Endothelial cell (in vitro differentiated cells): ENCODE measurements around the gene IL1RAPL2. TPM values are rescaled to one million over a fixed set of nuclear protein-coding genes. Genes with fewer than 3 reads are reported as not detected.

Experiments
- DNase-seq: peaks from one replicate; pipeline ENCODE4 v3.0.0; 2021; ENCODE audit warnings: low spot score
- H3K27ac Mint-ChIP-seq: one replicate; pipeline ENCODE4 v1.8.0; 2021; ENCODE audit warnings: mixed read lengths, inconsistent platforms; ENCODE audit not compliant: unreplicated experiment
- H3K27me3 Mint-ChIP-seq: one replicate; pipeline ENCODE4 v1.8.0; 2021; ENCODE audit warnings: mild to moderate bottlenecking, moderate library complexity, mixed read lengths, inconsistent platforms; ENCODE audit not compliant: unreplicated experiment
- H3K36me3 Mint-ChIP-seq: one replicate; pipeline ENCODE4 v1.8.0; 2021; ENCODE audit warnings: mild to moderate bottlenecking, low read depth, mixed read lengths, inconsistent platforms; ENCODE audit not compliant: unreplicated experiment
- H3K4me1 Mint-ChIP-seq: one replicate; pipeline ENCODE4 v1.8.0; 2021; ENCODE audit warnings: mild to moderate bottlenecking, mixed read lengths, inconsistent platforms; ENCODE audit not compliant: unreplicated experiment
- H3K4me3 Mint-ChIP-seq: one replicate; pipeline ENCODE4 v1.8.0; 2021; ENCODE audit warnings: mild to moderate bottlenecking, mixed read lengths, inconsistent platforms; ENCODE audit not compliant: unreplicated experiment
- H3K9me3 Mint-ChIP-seq: one replicate; pipeline ENCODE4 v1.8.0; 2021; ENCODE audit warnings: mixed read lengths, inconsistent platforms; ENCODE audit not compliant: unreplicated experiment
- total RNA-seq: library from RNA; stranded (reverse); fragmentation: NEBNext Ultra II Directional; extraction: Animal tissue kit (Norgen Biotek cat#: 25700); gene quantifications from one replicate; pipeline ENCODE4 v1.2.1, GENCODE V29; 2021; ENCODE audit not compliant: unreplicated experiment
- TF ChIP-seq, protein P1 (sequence below): fragments of 200-600 bp; sonication (generic); IDR thresholded peaks from one replicate; pipeline ENCODE4 v1.5.0; 2021; ENCODE audit warnings: antibody characterized with exemption; ENCODE audit not compliant: unreplicated experiment

The IL1RAPL2 gene
- total RNA-seq, 1 donor from 2014 or later = 0.51 TPM

DNA sequence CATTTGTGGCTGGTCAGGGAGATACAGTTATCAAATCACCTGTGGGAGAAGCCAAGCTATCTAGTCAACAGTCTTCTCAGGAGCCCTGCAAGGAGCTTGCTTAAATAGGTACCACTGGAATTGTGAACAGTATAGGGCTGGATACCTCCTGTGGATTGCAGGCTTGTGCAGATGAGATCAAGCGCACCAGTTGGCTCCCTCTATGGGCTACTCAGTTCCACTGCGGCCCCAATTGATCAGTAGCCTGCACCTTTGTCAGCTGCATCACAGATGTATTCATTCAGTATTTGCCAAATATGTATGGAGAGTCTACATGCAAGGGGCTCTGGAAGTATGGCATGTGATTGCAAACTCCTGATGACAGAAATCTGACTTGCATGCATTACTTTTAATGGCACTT, 625.9 kb downstream of the IL1RAPL2 start:
- Mint-ChIP-seq H3K27me3 (no peaks in the 10 kb centered on the region), H3K4me3 (no peak overlapping the region), H3K36me3 (no peaks in the 10 kb centered on the region), H3K9me3 (no peaks in the 10 kb centered on the region), H3K4me1 (no peaks in the 10 kb centered on the region), H3K27ac (no peak overlapping the region)
- peak; percentile 4 for DNase-seq
- TF ChIP-seq, protein P1, sequence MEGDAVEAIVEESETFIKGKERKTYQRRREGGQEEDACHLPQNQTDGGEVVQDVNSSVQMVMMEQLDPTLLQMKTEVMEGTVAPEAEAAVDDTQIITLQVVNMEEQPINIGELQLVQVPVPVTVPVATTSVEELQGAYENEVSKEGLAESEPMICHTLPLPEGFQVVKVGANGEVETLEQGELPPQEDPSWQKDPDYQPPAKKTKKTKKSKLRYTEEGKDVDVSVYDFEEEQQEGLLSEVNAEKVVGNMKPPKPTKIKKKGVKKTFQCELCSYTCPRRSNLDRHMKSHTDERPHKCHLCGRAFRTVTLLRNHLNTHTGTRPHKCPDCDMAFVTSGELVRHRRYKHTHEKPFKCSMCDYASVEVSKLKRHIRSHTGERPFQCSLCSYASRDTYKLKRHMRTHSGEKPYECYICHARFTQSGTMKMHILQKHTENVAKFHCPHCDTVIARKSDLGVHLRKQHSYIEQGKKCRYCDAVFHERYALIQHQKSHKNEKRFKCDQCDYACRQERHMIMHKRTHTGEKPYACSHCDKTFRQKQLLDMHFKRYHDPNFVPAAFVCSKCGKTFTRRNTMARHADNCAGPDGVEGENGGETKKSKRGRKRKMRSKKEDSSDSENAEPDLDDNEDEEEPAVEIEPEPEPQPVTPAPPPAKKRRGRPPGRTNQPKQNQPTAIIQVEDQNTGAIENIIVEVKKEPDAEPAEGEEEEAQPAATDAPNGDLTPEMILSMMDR = no peak

DNA sequence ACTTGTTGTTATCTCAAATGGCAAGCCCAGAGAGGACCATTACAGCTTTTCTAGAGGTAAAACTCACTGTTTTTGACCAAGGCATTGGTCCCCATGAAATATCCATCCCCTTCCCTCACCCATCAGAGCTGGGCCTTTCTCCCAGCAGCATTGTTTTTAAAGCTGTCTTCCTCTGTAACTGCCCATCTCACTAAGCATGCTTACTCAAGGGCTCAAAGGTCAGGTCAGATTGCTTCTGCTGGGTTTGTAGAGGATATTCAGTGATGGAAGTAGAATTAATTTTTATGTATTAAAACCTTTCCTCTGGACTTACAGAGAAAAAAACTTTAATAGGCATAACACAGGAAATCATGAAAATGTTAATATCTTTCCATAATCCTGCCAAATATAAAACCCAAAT, 643.4 kb downstream of the IL1RAPL2 start:
- TF ChIP-seq, protein P1 = no peak
- DNase-seq = no peak
- H3K4me1 Mint-ChIP-seq = no peaks in the 10 kb centered on the region
- no peaks in the 10 kb centered on the region for H3K27me3 Mint-ChIP-seq
- no peaks in the 10 kb centered on the region for H3K36me3 Mint-ChIP-seq
- H3K27ac Mint-ChIP-seq = no peak overlapping the region
- H3K4me3 Mint-ChIP-seq = no peak overlapping the region
- peaks cover 4% of the 10 kb centered on the region for H3K9me3 Mint-ChIP-seq

DNA sequence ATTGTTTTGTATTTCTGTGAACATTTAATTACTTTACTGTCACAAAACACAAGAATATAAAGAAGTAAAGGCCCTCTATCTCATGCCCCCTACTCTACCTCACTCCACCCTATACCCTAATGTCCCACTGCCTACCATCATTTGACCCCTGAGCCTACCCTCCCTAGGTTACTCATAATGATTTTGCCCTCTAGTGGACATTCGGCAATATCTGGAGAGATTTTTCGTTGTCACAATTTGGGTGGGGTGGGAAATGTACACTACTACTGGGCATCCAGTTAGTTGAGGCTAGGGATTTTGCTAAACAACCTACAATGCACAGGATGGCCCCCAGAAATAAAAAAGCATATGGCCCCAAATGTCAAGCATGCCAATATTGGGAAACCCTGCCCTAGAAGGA, 644.3 kb downstream of the IL1RAPL2 start:
- peaks cover 4% of the 10 kb centered on the region for H3K9me3 Mint-ChIP-seq
- peaks cover 2% of the 10 kb centered on the region for H3K27me3 Mint-ChIP-seq
- no peaks in the 10 kb centered on the region for H3K4me1 Mint-ChIP-seq
- no peak overlapping the region for H3K27ac Mint-ChIP-seq
- no peak overlapping the region for H3K4me3 Mint-ChIP-seq
- TF ChIP-seq, protein P1 = no peak
- H3K36me3 Mint-ChIP-seq = no peaks in the 10 kb centered on the region
- no peak for DNase-seq

DNA sequence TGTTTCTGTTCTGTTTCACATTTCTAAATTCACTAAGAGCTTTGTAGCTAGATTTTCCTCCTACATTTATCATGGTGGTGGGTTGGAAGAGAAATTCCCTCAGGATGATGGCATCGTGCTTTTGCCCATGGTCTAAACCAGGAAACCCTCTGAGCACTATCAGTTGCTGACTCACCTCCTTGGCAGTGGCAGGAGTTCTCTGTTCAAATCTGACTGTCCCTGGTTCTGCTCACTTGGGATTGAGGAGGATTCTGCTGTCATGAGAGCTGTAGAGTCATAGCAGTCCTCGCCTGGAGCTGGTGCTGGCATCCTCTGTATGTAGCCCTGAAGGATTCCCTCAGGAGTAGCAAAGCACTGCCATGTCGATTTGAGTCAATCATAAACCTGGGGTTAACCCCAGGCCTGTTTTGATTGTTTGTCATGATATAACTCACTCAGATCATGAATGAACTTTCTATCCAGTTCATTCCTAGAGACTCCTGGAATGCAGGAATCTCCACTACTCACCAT, 645.1 kb downstream of the IL1RAPL2 start:
- Mint-ChIP-seq H3K9me3 (peaks cover 4% of the 10 kb centered on the region), H3K4me1 (no peaks in the 10 kb centered on the region), H3K27me3 (peaks cover 2% of the 10 kb centered on the region), H3K36me3 (no peaks in the 10 kb centered on the region), H3K4me3 (no peak overlapping the region), H3K27ac (no peak overlapping the region)
- TF ChIP-seq, protein P1 = no peak
- DNase-seq = no peak

DNA sequence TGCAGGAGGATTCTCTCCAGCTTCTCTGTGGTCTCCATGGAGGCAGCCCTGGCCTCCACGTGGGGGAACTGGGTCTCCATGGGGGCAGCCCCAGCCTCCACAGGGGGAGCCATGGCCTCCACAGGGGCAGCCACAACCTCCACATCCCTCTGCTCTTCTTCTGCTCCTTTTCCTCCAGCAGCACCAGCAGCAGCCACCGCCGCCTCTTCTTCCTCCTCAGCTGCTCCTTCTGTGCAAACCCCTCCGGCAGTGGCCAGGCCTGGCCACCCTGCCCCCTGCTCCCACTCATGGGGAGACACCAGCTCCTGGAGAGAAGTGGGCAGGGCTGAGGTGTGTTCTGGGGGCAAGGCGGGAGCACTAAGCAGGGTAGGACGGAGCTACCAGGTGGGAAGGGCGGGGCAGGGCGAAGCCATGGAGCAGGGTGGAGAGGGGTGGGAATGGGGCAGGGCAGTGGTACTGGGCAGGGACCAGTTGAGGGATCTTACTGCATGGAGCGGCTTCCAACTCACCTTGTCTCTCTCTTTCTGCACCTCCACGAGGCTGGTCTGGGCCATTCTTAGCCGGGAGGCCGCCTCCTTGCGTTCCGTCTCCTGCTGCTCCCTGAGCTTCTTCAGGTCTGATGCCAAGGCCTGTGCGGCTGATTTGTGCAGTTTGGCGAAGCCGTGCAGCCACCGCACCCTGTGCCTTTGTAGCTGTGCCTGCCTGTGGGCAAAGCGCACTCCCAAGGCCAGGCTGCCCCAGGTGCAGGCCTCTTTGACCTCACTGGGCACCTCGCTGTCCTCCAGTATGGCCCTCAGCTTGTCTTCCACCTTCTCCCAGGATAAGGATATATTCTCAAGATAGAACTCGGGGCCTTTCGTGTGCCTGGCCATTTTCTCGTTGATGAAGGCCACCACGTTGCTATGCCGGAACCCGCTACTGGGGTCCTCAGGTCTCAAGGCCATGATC, 653.7 kb downstream of the IL1RAPL2 start:
- Mint-ChIP-seq H3K4me1 (no peaks in the 10 kb centered on the region), H3K27me3 (peaks cover 2% of the 10 kb centered on the region), H3K27ac (no peak overlapping the region), H3K9me3 (peaks cover 10% of the 10 kb centered on the region), H3K36me3 (no peaks in the 10 kb centered on the region), H3K4me3 (no peak overlapping the region)
- TF ChIP-seq, protein P1 = no peak
- DNase-seq = no peak
